Stimulated activated naive B cell treated with anti-CD40 and anti-IgM and Interleukin-4, amounts not matched to agents 10 μg/mL and 1 μg/mL and 100 μg/mL, for 72 hours (primary cell): Measurements from ENCODE around the gene MEIG1.
A peak's percentile ranks its signal among the peaks of the same experiment; 100 is the strongest.
"Not testable (repeated sequence)": the region's sequence is repeated elsewhere in the genome, so short reads cannot be mapped to it uniquely, and the experiment has no call there.

Experiments used
- ATAC-seq, 2 donors: fragments of 150-1000 bp; cut with Tn5 transposase; replicated peaks; 2 replicates each; pipeline ENCODE4 v1.10.0; 2021; ENCODE audit warnings: moderate library complexity in 1 of 2
- DNase-seq: peaks from one replicate; pipeline ENCODE4 v3.0.0; 2021
- H3K27ac Mint-ChIP-seq: one replicate; pipeline ENCODE4 v1.8.0; 2022; ENCODE audit warnings: mild to moderate bottlenecking, mixed read lengths
- H3K27me3 Mint-ChIP-seq, 2 donors: one replicate each; pipeline ENCODE4 v1.8.0; 2022; ENCODE audit warnings: mixed read lengths in 2 of 2
- H3K36me3 Mint-ChIP-seq, 2 donors: one replicate each; pipeline ENCODE4 v1.8.0; 2022; ENCODE audit warnings: mixed read lengths in 2 of 2, mild to moderate bottlenecking in 1 of 2
- H3K4me1 Mint-ChIP-seq, 2 donors: one replicate each; pipeline ENCODE4 v1.8.0; 2022; ENCODE audit warnings: mixed read lengths in 2 of 2, mild to moderate bottlenecking in 1 of 2
- H3K4me3 Mint-ChIP-seq, 2 donors: one replicate each; pipeline ENCODE4 v1.8.0; 2022; ENCODE audit warnings: mild to moderate bottlenecking in 2 of 2, mixed read lengths in 2 of 2, moderate library complexity in 1 of 2
- H3K9me3 Mint-ChIP-seq, 2 donors: one replicate each; pipeline ENCODE4 v1.8.0; 2022; ENCODE audit warnings: mixed read lengths in 2 of 2, mild to moderate bottlenecking in 1 of 2

Gene MEIG1

DNA sequence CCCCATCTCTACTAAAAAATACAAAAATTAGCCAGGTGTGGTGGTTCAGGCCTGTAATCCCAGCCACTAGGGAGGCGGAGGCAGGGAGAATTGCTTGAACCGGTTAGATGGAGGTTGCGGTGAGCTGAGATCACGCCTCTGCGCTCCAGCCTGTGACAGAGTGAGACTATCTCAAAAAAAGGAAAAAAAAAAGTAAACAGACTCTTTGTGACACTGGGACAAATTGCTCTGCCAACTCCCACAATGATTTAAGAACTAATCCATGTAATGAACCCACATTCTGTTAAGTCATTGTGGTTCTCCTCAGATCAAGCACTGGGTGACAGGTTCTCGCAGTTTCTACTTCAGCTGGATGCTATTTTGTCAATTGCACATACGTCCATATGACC, 16.2 kb upstream of the MEIG1 start:
- not testable (repeated sequence) for DNase-seq

DNA sequence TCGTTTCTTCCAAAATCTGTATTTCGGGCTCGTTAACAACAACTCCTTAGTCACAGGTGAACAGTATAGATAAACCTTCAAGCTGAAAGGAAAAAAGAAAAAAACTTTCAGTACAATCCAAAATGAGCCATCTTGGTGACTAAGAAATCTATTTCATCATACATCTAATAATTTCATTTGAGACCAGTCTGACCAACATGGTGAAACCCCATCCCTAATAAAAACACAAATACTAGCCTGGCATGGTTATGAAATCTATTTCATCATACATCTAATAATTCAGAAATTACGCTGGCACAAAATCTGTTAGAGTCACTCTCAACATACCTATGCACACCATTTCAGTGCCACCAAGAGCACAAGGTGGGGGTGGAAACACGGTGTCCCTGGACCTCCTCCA, 14.1 kb upstream of the MEIG1 start:
- no peak for ATAC-seq
- Mint-ChIP-seq H3K27ac (no peak overlapping the region), H3K36me3 (peaks cover 20 to 35% of the 10 kb centered on the region in 2 donors), H3K9me3 (no peaks in the 10 kb centered on the region), H3K27me3 (no peaks in the 10 kb centered on the region), H3K4me1 (peaks cover 14 to 41% of the 10 kb centered on the region in 2 donors), H3K4me3 (no peak overlapping the region)
- no peak for DNase-seq

More for the DNA sequence above, 16.2 kb upstream of the MEIG1 start:
- not testable (repeated sequence) for ATAC-seq, H3K4me3 Mint-ChIP-seq, H3K27ac Mint-ChIP-seq, H3K27me3 Mint-ChIP-seq, H3K9me3 Mint-ChIP-seq
- Mint-ChIP-seq H3K4me1 (peaks cover 10 to 36% of the 10 kb centered on the region in 2 donors), H3K36me3 (peaks cover 26 to 30% of the 10 kb centered on the region in 2 donors)

DNA sequence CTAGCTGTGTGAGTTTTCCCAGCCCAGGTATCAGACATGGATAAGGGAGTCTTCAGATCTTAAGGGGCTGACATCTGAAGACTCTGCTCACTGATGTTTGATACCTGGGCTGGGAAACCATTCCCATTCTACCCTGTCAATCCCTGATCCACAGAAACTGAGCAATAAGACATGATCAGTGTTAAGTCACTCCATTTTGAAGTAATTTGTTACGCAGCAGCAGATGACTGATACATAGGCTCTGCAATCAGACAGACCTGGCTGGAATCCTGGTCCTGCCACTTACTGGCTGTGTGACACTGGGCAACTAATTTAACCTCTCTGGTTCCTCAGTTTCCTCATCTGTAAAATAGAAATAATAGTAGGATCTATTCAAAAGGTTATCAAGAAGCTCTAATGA, 11.9 kb upstream of the MEIG1 start:
- ATAC-seq (no peak), DNase-seq (no peak)
- no peak overlapping the region for H3K27ac Mint-ChIP-seq
- H3K4me3 Mint-ChIP-seq = no peak overlapping the region
- no peaks in the 10 kb centered on the region for H3K27me3 Mint-ChIP-seq
- peaks cover 23 to 43% of the 10 kb centered on the region in 2 donors for H3K36me3 Mint-ChIP-seq
- peaks cover 23 to 50% of the 10 kb centered on the region in 2 donors for H3K4me1 Mint-ChIP-seq
- H3K9me3 Mint-ChIP-seq = no peaks in the 10 kb centered on the region

DNA sequence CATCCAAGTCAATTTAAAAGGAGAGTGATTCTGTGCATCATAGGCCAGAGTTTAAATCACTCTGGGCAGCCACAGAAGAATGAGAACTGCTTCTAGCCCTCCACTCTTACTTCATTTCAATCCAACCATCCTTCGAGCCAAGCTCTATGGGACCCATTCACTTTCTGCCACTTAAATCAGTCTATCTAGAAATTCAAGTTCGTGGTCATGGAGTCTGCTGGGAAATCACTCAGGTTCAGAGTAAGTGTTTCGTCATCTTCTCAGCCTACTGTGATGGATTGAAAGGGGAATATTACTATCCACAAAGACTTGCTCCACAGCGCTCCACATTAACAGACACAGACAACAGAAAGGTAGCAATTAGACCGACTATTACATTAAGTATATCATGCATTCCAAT, 9.9 kb upstream of the MEIG1 start:
- H3K9me3 Mint-ChIP-seq = no peaks in the 10 kb centered on the region
- no peak overlapping the region for H3K4me3 Mint-ChIP-seq
- peaks cover 19 to 35% of the 10 kb centered on the region in 2 donors for H3K36me3 Mint-ChIP-seq
- DNase-seq (no peak), ATAC-seq (no peak)
- peaks cover 27 to 44% of the 10 kb centered on the region in 2 donors for H3K4me1 Mint-ChIP-seq
- no peak overlapping the region for H3K27ac Mint-ChIP-seq
- no peaks in the 10 kb centered on the region for H3K27me3 Mint-ChIP-seq

DNA sequence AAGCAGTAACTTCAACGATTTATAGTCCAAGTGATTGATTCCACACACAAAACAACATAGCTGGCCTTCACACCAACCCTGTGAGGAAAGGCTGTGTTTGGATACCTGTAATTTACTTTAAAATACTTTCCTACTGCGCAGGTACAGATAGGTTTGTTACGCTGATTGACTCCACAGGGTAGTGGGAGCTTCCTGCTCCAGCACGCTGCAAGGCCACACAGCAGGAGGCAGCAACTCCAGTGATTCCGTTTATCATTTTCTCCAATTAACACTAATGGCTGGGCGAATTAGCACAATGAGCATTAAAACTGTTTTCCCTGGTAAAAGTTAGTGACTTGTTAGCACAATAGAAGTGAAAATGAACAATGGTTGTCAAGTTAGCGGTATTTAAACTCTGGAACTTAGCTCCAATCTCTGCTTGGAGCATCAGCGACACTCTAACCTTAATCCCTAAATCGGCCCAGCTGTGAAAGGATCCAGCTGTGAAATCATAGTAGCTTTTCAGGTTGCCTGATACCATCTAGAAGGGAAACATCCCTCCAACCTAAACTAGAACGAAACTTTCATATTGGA, 6.3 kb upstream of the MEIG1 start:
- Mint-ChIP-seq H3K27me3 (no peaks in the 10 kb centered on the region), H3K27ac (peak overlapping the region; percentile 99), H3K4me3 (peak overlapping the region; percentile 92 to 98), H3K9me3 (no peaks in the 10 kb centered on the region), H3K4me1 (peaks cover 36 to 51% of the 10 kb centered on the region in 2 donors), H3K36me3 (peaks cover 5 to 20% of the 10 kb centered on the region in 2 donors)
- ATAC-seq (no peak), DNase-seq (no peak)

DNA sequence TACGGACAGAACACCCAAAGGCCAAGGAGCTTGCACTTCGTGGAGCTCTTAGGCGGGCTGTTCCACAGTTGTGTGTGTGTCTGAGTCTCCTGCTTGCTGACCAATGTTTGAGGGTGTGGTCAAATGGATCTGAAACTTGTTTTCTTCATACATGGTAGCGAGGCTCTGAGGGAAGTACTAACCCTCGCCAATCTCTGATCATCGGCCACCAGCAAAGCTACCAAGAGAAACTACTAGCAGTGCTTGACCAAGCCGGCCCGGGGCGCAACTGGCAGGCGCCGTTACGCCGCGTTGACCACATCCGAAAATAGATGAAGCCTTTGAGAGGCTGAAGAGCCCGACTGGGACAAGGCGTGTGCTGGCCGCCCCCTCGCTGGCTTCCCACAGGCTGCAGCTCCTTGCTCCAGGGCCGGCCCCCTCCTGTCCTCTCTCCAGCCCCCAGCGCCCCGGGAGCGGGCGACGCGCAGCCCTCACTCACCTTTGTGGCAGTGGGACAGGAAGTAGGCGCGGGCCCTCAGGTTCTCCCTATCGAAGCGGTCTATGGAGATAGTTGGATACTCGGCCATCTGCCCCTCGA, 5.7 kb upstream of the MEIG1 start:
- peaks cover 5 to 17% of the 10 kb centered on the region in 2 donors for H3K36me3 Mint-ChIP-seq
- ATAC-seq (peak; percentile 32 to 35), DNase-seq (peak; percentile 11)
- peak overlapping the region; percentile 99 for H3K27ac Mint-ChIP-seq
- peaks cover 37 to 51% of the 10 kb centered on the region in 2 donors for H3K4me1 Mint-ChIP-seq
- H3K4me3 Mint-ChIP-seq = peak overlapping the region; percentile 92 to 98
- no peaks in the 10 kb centered on the region for H3K9me3 Mint-ChIP-seq
- no peaks in the 10 kb centered on the region for H3K27me3 Mint-ChIP-seq

DNA sequence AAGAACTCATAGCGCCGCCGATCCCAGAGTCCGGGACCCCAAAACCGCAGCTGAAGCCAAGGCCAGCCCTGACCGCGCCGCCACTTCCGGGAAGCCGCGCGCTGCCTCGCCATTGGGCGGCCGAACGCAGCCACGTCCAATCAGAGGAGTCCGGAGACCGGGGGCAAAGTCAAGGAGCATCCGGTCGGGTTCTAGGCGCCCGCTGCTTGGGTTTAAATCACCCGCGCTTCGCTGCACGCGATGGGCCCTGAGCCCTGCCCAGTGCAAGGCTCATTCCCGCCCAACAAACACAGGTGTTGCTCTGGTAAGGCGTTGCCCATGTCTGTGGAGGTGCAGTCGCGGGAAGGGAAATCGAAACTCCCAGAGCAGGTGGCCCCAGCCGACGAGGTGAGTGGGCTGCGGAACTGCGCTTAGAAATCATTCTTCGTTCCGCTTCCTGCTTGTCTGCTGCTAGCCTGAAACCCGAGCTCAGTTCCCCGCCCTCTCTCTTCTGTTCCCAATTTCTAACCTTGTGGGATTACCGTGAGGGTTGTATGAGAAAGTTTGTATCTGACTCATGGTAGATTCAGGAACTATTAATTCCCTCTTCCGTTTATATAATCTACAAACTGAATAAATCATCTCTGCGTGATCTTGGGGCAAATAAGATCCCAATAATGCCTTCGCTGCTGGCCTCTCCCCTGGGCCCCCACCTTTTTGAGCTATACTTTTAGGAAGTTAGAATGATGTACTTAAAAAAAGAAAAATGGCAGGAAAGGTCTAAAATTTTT, 5.0 kb upstream of the MEIG1 start, which contains the start of gene DCLRE1C:
TSS of gene DCLRE1C (minus strand) at position 96 of the 770 bp plus-strand sequence. CDS start at position 10, 86 bp downstream.
- Mint-ChIP-seq H3K27ac (peak within 1 kb of the TSS; percentile 99), H3K36me3 (peaks cover 5 to 14% of the 10 kb centered on the region in 2 donors), H3K4me3 (peak within 1 kb of the TSS; percentile 92 to 98), H3K4me1 (peaks cover 38 to 50% of the 10 kb centered on the region in 2 donors), H3K9me3 (no peaks in the 10 kb centered on the region), H3K27me3 (no peaks in the 10 kb centered on the region)
- ATAC-seq = peak; percentile 83 to 92
- DNase-seq = peak; percentile 88

DNA sequence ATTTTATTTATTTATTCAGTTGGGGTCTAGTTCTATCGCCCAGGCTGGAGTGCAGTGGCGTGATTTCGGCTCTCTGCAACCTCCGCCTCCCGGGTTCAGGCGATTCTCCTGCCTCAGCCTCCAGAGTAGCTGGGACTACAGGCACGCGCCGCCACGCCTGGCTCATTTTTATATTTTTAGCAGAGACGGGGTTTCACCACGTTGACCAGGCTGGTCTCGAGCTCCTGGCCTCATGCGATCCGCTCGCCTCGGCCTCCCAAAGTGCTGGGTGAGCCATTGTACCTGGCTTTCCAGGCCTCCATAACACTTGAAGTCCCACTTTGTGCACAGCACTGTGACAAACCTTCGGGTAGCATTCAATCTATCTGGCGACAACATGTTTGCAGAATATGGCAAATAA, 4.3 kb upstream of the MEIG1 start:
- peaks cover 35 to 43% of the 10 kb centered on the region in 2 donors for H3K4me1 Mint-ChIP-seq

DNA sequence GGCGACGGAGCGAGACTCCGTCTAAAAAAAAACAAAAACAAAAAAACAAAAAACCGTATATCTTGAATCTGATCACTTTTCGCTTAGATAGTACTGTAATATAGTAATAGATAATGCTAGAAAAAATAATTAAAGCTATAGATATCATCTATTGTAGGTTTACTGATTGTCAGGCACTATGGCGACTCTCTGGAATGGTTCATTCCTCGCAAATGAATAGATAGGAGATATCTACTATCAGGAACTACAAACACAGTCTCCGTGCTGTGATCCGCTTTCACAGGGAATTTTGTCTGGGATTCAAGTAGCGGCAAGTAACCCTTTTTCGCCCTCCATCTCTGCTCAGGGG, 342 bp upstream of the MEIG1 start:
- DNase-seq (no peak), ATAC-seq (no peak)
- Mint-ChIP-seq H3K4me1 (peaks cover 8 to 14% of the 10 kb centered on the region in 2 donors), H3K9me3 (no peaks in the 10 kb centered on the region), H3K27me3 (no peaks in the 10 kb centered on the region), H3K27ac (peak overlapping the region; percentile 99), H3K4me3 (peak overlapping the region; percentile 87 to 95), H3K36me3 (no peaks in the 10 kb centered on the region)

More for the DNA sequence above, 4.3 kb upstream of the MEIG1 start:
- Mint-ChIP-seq H3K27me3 (no peaks in the 10 kb centered on the region), H3K9me3 (no peaks in the 10 kb centered on the region), H3K36me3 (peaks cover 5 to 10% of the 10 kb centered on the region in 2 donors), H3K4me3 (peak overlapping the region; percentile 92 to 98), H3K27ac (no peak overlapping the region)
- no peak for DNase-seq
- ATAC-seq = no peak

DNA sequence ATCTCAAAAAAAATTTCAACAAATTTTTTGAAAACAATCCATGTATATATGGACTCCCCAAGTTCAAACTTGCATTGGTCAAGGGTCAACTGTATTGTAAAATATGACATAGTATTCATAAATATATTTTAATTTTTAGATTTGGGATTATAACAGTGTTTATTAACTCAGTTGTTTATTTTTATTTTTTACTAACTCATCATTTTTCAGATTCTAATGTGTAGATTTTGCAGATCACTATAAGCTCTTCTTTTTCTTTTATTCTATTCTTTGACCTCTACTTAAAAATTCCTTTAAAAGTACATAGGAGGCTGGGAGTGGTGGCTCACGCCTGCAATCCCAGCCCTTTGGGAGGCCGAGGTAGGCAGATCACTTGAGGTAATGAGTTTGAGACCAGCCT, 8.7 kb downstream of the MEIG1 start:
- Mint-ChIP-seq H3K27me3 (no peaks in the 10 kb centered on the region), H3K4me1 (no peaks in the 10 kb centered on the region), H3K9me3 (no peaks in the 10 kb centered on the region), H3K27ac (no peak overlapping the region), H3K4me3 (no peak overlapping the region), H3K36me3 (no peaks in the 10 kb centered on the region)
- DNase-seq = no peak
- ATAC-seq = no peak

DNA sequence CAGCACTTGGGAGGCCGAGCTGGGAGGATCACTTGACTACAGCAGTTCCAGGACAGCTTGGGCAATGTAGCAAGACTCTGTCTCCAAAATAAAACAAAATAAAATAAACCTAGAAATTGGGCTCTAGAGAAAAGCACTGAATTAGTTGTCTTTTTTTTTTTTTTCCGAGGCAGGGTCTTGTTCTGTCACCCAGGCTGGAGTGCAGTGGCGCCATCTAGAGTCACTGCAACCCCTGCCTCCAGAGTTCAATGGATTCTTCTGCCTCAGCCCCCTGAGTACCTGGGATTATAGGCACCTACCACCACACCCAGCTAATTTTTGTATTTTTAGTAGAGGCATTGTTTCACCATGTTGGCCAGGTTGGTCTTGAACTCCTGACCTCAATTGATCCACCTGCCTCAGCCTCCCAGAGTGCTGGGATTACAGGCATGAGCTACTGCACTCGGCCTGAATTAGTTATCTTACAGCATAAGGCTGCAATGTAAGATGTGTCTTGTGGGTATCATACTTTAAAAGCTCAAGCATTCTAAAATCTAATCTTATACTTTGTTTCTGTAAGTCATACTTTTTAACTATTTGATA, 12.8 kb downstream of the MEIG1 start:
- ATAC-seq (peak; percentile 70 to 75), DNase-seq (peak; percentile 39)
- no peaks in the 10 kb centered on the region for H3K36me3 Mint-ChIP-seq
- peaks cover 5 to 6% of the 10 kb centered on the region in 2 donors for H3K4me1 Mint-ChIP-seq
- H3K27me3 Mint-ChIP-seq = peaks cover 7 to 16% of the 10 kb centered on the region in 2 donors
- no peaks in the 10 kb centered on the region for H3K9me3 Mint-ChIP-seq
- no peak overlapping the region for H3K4me3 Mint-ChIP-seq
- no peak overlapping the region for H3K27ac Mint-ChIP-seq

DNA sequence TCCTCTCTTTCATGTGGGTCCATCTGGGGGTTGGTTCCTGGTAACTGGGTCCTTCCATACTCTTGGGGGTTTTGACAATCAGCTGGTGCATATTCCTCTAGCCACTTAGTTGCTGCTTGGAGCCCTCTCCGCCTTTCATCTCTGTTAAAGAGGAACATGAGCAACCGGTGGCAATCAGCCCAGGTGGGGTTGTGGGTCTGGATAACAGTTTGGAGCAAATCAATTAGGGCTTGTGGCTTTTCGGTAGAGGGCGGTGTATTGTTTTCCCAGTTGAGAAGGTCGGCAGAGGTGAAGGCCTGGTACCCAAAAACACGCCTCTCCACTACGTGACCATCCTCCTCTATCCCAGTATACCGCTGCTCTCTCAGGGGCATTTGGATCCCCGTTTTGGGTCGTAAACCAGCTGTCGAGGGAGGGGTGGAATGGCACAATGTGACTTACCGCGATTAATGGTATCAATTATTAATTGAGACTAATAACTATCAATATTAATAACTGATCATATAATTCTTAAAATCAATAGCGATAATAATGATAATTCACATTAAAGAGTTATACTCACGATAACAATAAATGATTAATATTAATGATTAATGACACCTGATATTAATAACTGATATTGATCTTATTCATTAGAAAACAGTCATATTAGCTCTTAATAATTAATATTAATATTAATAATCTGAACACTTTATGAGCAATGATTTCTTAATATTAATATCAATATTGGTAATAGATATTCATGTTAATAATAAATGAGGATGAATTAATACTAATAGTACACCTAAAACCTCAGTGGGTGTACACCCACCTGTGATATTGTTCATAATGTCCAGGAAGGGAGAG, 15.2 kb downstream of the MEIG1 start:
- H3K9me3 Mint-ChIP-seq, H3K27ac Mint-ChIP-seq, DNase-seq, ATAC-seq, H3K4me3 Mint-ChIP-seq, H3K36me3 Mint-ChIP-seq, H3K4me1 Mint-ChIP-seq: not testable (repeated sequence)
- peaks cover 7 to 16% of the 10 kb centered on the region in 2 donors for H3K27me3 Mint-ChIP-seq

DNA sequence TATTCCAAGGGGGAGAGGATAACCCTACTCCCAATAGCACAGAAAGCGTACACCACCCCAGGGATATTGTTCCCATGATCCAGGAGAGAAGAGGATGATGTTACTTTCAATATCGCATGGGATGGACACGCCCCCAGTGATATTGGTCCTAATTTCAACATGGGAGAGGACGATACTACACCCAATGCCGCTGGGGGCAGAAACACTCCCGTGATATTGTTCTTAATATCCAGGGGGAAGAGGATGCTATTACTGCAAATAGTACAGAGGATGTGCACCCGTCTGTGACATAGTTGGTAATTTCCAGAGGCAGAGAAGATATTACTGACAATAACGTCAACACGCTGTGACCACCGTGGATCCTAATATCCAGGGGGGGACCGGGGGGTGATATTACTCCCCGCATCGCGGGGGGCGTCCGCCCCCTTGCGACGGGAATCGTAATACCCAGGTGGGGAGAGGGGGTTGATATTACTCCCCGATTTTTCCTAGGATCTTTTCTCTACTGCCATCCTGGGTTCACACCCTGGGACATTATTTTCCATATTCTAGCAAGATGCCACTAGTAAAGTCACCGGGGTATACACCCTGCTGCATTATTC, 16.6 kb downstream of the MEIG1 start:
- DNase-seq (no peak), ATAC-seq (no peak)
- H3K36me3 Mint-ChIP-seq = no peaks in the 10 kb centered on the region
- H3K27ac Mint-ChIP-seq = no peak overlapping the region
- H3K27me3 Mint-ChIP-seq = peaks cover 7 to 16% of the 10 kb centered on the region in 2 donors
- no peaks in the 10 kb centered on the region for H3K9me3 Mint-ChIP-seq
- H3K4me3 Mint-ChIP-seq = no peak overlapping the region
- H3K4me1 Mint-ChIP-seq = peaks cover 5 to 6% of the 10 kb centered on the region in 2 donors
